H9 (cell line): ENCODE results near the gene C2CD2. TPM values are rescaled to one million over a fixed set of nuclear protein-coding genes. Genes with fewer than 3 reads are reported as not detected.

Experiments
- DNase-seq: peaks from one replicate; pipeline ENCODE4 v3.0.0-alpha.2; 2017
- H2AFZ ChIP-seq: one replicate; pipeline ENCODE4 v1.6.1; 2013; ENCODE audit warnings: mild to moderate bottlenecking, low read length, control low read depth, moderate library complexity
- H2AK5ac ChIP-seq: 2 replicates; pipeline ENCODE4 v1.6.1; 2013; ENCODE audit warnings: low read length, control low read depth, mixed read lengths; ENCODE audit not compliant: insufficient read length
- H2BK120ac ChIP-seq: one replicate; pipeline ENCODE4 v1.6.1; 2013; ENCODE audit warnings: low read depth, mild to moderate bottlenecking, low read length, control low read depth, inconsistent platforms; ENCODE audit not compliant: poor library complexity, severe bottlenecking
- H2BK12ac ChIP-seq: 2 replicates; pipeline ENCODE4 v1.6.1; 2013; ENCODE audit warnings: low read length, control low read depth, mixed read lengths, low read depth; ENCODE audit not compliant: insufficient read length
- H2BK15ac ChIP-seq: 2 replicates; pipeline ENCODE4 v1.6.1; 2013; ENCODE audit warnings: low read depth, low read length, control low read depth
- H2BK20ac ChIP-seq: one replicate; pipeline ENCODE4 v1.6.1; 2013; ENCODE audit warnings: low read depth, mild to moderate bottlenecking, low read length, control low read depth, inconsistent platforms; ENCODE audit not compliant: poor library complexity, severe bottlenecking
- H2BK5ac ChIP-seq: 2 replicates; pipeline ENCODE4 v1.6.1; 2013; ENCODE audit warnings: low read length, control low read depth, mixed read lengths; ENCODE audit not compliant: insufficient read length
- H3K14ac ChIP-seq: 2 replicates; pipeline ENCODE4 v1.6.1; 2013; ENCODE audit warnings: low read length, control low read depth; ENCODE audit not compliant: insufficient read depth
- H3K18ac ChIP-seq: 2 replicates; pipeline ENCODE4 v1.6.1; 2013; ENCODE audit warnings: low read depth, mild to moderate bottlenecking, mixed read lengths, low read length, control low read depth; ENCODE audit not compliant: insufficient read length
- H3K23ac ChIP-seq: 2 replicates; pipeline ENCODE4 v1.6.1; 2013; ENCODE audit warnings: low read length, control low read depth, mixed read lengths, low read depth; ENCODE audit not compliant: insufficient read length
- H3K23me2 ChIP-seq: 2 replicates; pipeline ENCODE4 v1.6.1; 2013; ENCODE audit warnings: low read depth, mild to moderate bottlenecking, mixed read lengths, low read length, control low read depth; ENCODE audit not compliant: insufficient read length, poor library complexity, severe bottlenecking
- H3K27ac ChIP-seq: 2 replicates; pipeline ENCODE4 v1.5.1; 2013; ENCODE audit warnings: low read length, control low read depth, mixed read lengths, low read depth; ENCODE audit not compliant: insufficient read length
- H3K27me3 ChIP-seq: 2 replicates; pipeline ENCODE4 v1.6.1; 2013; ENCODE audit warnings: low read length, control low read depth, inconsistent platforms; ENCODE audit not compliant: insufficient read depth
- H3K4ac ChIP-seq: 2 replicates; pipeline ENCODE4 v1.6.1; 2013; ENCODE audit warnings: low read depth, mild to moderate bottlenecking, control low read depth, inconsistent platforms, low read length, moderate library complexity
- H3K4me1 ChIP-seq: 2 replicates; pipeline ENCODE4 v1.6.1; 2013; ENCODE audit warnings: low read length, control low read depth, inconsistent platforms; ENCODE audit not compliant: insufficient read depth
- H3K4me2 ChIP-seq: 2 replicates; pipeline ENCODE4 v1.6.1; 2013; ENCODE audit warnings: low read length, control low read depth, mixed read lengths; ENCODE audit not compliant: insufficient read length, insufficient read depth
- H3K56ac ChIP-seq: 2 replicates; pipeline ENCODE4 v1.6.1; 2013; ENCODE audit warnings: low read depth, mild to moderate bottlenecking, mixed read lengths, low read length, control low read depth; ENCODE audit not compliant: insufficient read length
- H3K79me1 ChIP-seq: 2 replicates; pipeline ENCODE4 v1.6.1; 2013; ENCODE audit warnings: low read depth, mild to moderate bottlenecking, moderate library complexity, low read length, control low read depth, inconsistent platforms; ENCODE audit not compliant: insufficient read depth, poor library complexity, severe bottlenecking
- H3K79me2 ChIP-seq: 2 replicates; pipeline ENCODE4 v1.6.1; 2013; ENCODE audit warnings: low read length, control low read depth, inconsistent platforms; ENCODE audit not compliant: insufficient read depth
- H3K9ac ChIP-seq: 2 replicates; pipeline ENCODE4 v1.6.1; 2013; ENCODE audit warnings: low read length, control low read depth, mixed read lengths; ENCODE audit not compliant: insufficient read length; ENCODE audit errors: extremely low read depth
- H3K9me3 ChIP-seq: one replicate; pipeline ENCODE4 v1.6.1; 2013; ENCODE audit warnings: low read depth, low read length, inconsistent platforms; ENCODE audit not compliant: control insufficient read depth
- H3T11ph ChIP-seq: one replicate; pipeline ENCODE4 v1.6.1; 2013; ENCODE audit warnings: mild to moderate bottlenecking, low read length, control low read depth, inconsistent platforms
- H4K20me1 ChIP-seq: one replicate; pipeline ENCODE4 v1.6.1; 2013; ENCODE audit not compliant: control insufficient read depth, insufficient read length, insufficient read depth
- H4K5ac ChIP-seq: 2 replicates; pipeline ENCODE4 v1.6.1; 2013; ENCODE audit warnings: low read depth, mild to moderate bottlenecking, mixed read lengths, low read length, control low read depth; ENCODE audit not compliant: insufficient read length
- H4K8ac ChIP-seq: replicated peaks from 2 replicates; pipeline ENCODE4 v1.6.1; 2013; ENCODE audit warnings: low read length, control low read depth, mixed read lengths, low read depth; ENCODE audit not compliant: insufficient read length
- H4K91ac ChIP-seq: 2 replicates; pipeline ENCODE4 v1.6.1; 2013; ENCODE audit warnings: low read depth, mild to moderate bottlenecking, moderate library complexity, mixed read lengths, low read length, control low read depth; ENCODE audit not compliant: insufficient read length
- H3K27ac Mint-ChIP-seq, 3 experiments: 2 replicates in 2 of 3; 3 replicates in 1 of 3; pipeline ENCODE4 v1.8.0; 2020 to 2021; ENCODE audit warnings: mixed read lengths in 3 of 3, mild to moderate bottlenecking in 1 of 3, moderate library complexity in 1 of 3
- H3K27me3 Mint-ChIP-seq: 2 replicates; pipeline ENCODE4 v1.8.0; 2021; ENCODE audit warnings: low read depth, mild to moderate bottlenecking, moderate library complexity, mixed read lengths
- H3K36me3 Mint-ChIP-seq, 3 experiments: 2 replicates in 2 of 3; 3 replicates in 1 of 3; pipeline ENCODE4 v1.8.0; 2020 to 2021; ENCODE audit warnings: low read depth in 3 of 3, mixed read lengths in 3 of 3; ENCODE audit not compliant: insufficient read depth in 1 of 3
- H3K4me1 Mint-ChIP-seq, 2 experiments: 2 replicates each; pipeline ENCODE4 v1.8.0; 2020; ENCODE audit warnings: mixed read lengths in 2 of 2
- H3K4me3 Mint-ChIP-seq, 2 experiments: 2 replicates in 1 of 2; 3 replicates in 1 of 2; pipeline ENCODE4 v1.8.0; 2020 to 2021; ENCODE audit warnings: mild to moderate bottlenecking in 2 of 2, mixed read lengths in 2 of 2, moderate library complexity in 1 of 2
- H3K9me3 Mint-ChIP-seq, 2 experiments: 2 replicates in 1 of 2; 3 replicates in 1 of 2; pipeline ENCODE4 v1.8.0; 2020; ENCODE audit warnings: mild to moderate bottlenecking in 2 of 2, mixed read lengths in 2 of 2, moderate library complexity in 1 of 2
- CTCF ChIP-seq: fragments of 200-600 bp; sonication (generic); conservative IDR thresholded peaks from 3 replicates; pipeline ENCODE4 v1.8.0; 2021; ENCODE audit warnings: antibody characterized with exemption, mild to moderate bottlenecking
- WGBS: extraction: QIAGEN DNeasy Blood & Tissue Kit; methylation state at CpG from one replicate; pipeline ENCODE4 v1.1.7; 2013; ENCODE audit warnings: missing lambda C conversion rate, low lambda C conversion rate, mixed read lengths; ENCODE audit not compliant: insufficient read length; ENCODE audit errors: extremely low coverage; 5-methylcytosine and 5-hydroxymethylcytosine counted together
- total RNA-seq: library from RNA; stranded (reverse); gene quantifications from 2 replicates; pipeline ENCODE4 v1.2.1, GENCODE V29; 2021

The C2CD2 gene
- total RNA-seq, 1 experiment from 2014 or later: 14.6 TPM

- H4K20me1 ChIP-seq: no peaks in the 10 kb centered on the region
- H3K9me3 Mint-ChIP-seq: no peaks in the 10 kb centered on the region; a peak in 1 of 5 replicates
- no peak for DNase-seq
- H2AFZ ChIP-seq: no peak overlapping the region
- no peak overlapping the region for H2BK20ac ChIP-seq
- H3K4me1 ChIP-seq: no peaks in the 10 kb centered on the region; the same call in 1 of the 2 replicates
- no peak overlapping the region for H3K14ac ChIP-seq
- H3K9ac ChIP-seq: no peak overlapping the region
- H3K4me3 Mint-ChIP-seq: no peak overlapping the region
- H4K91ac ChIP-seq: no peak overlapping the region
- no peaks in the 10 kb centered on the region for H3K9me3 ChIP-seq
- no peak overlapping the region for H2BK12ac ChIP-seq
- H3K27ac ChIP-seq: no peak overlapping the region
- no peak overlapping the region for H2BK5ac ChIP-seq
- H4K5ac ChIP-seq: no peak overlapping the region
- H3K56ac ChIP-seq: no peak overlapping the region
- H3K79me1 ChIP-seq: peaks cover 3% of the 10 kb centered on the region
- no peaks in the 10 kb centered on the region for H3K27me3 ChIP-seq
- no peak overlapping the region for H3K4ac ChIP-seq
- no peak overlapping the region for H3T11ph ChIP-seq
- peaks cover 8% of the 10 kb centered on the region for H3K23me2 ChIP-seq
- no peak overlapping the region for H3K18ac ChIP-seq
- H3K27me3 Mint-ChIP-seq: no peaks in the 10 kb centered on the region
- no peak overlapping the region for H2AK5ac ChIP-seq
- H2BK15ac ChIP-seq: no peak overlapping the region
- no peak overlapping the region for H4K8ac ChIP-seq
- H3K23ac ChIP-seq: no peak overlapping the region
- WGBS: no CpG with 5 or more reads among the region's 11 CpGs
- no peak overlapping the region for H3K27ac Mint-ChIP-seq
- TF ChIP-seq CTCF: no peak
- no peak overlapping the region for H3K4me2 ChIP-seq
- H3K4me1 Mint-ChIP-seq: peaks cover 18% of the 10 kb centered on the region in 2 experiments
- H3K79me2 ChIP-seq: peaks cover 1% of the 10 kb centered on the region; the same call in 1 of the 2 replicates
- no peak overlapping the region for H2BK120ac ChIP-seq
- H3K36me3 Mint-ChIP-seq: peaks cover 0 to 9% (median 2%) of the 10 kb centered on the region in 3 experiments; a peak in 3 of 7 replicates
Measured at GRCh38 chr21:41874611-41875010, 79.2 kb downstream of the C2CD2 start.
